Mucosa of gallbladder (tissue), 1 donor: Measurements from ENCODE around the gene SELENOO. TPM values are rescaled to one million over a fixed set of nuclear protein-coding genes. Genes with fewer than 3 reads are reported as not detected.
"Not testable (repeated sequence)": the region's sequence is repeated elsewhere in the genome, so short reads cannot be mapped to it uniquely, and the experiment has no call there.

Experiments used
- DNase-seq: peaks from one replicate; pipeline ENCODE4 v3.0.0-alpha.2; 2020; ENCODE audit warnings: low spot score
- total RNA-seq: library from RNA; stranded (reverse); gene quantifications from one replicate; pipeline ENCODE4 v1.2.1, GENCODE V29; 2021
- donor health status: DM: no; HTN: no; CAD: no.

SELENOO gene, protein sequence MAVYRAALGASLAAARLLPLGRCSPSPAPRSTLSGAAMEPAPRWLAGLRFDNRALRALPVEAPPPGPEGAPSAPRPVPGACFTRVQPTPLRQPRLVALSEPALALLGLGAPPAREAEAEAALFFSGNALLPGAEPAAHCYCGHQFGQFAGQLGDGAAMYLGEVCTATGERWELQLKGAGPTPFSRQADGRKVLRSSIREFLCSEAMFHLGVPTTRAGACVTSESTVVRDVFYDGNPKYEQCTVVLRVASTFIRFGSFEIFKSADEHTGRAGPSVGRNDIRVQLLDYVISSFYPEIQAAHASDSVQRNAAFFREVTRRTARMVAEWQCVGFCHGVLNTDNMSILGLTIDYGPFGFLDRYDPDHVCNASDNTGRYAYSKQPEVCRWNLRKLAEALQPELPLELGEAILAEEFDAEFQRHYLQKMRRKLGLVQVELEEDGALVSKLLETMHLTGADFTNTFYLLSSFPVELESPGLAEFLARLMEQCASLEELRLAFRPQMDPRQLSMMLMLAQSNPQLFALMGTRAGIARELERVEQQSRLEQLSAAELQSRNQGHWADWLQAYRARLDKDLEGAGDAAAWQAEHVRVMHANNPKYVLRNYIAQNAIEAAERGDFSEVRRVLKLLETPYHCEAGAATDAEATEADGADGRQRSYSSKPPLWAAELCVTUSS
- total RNA-seq: 37.0 TPM

DNA sequence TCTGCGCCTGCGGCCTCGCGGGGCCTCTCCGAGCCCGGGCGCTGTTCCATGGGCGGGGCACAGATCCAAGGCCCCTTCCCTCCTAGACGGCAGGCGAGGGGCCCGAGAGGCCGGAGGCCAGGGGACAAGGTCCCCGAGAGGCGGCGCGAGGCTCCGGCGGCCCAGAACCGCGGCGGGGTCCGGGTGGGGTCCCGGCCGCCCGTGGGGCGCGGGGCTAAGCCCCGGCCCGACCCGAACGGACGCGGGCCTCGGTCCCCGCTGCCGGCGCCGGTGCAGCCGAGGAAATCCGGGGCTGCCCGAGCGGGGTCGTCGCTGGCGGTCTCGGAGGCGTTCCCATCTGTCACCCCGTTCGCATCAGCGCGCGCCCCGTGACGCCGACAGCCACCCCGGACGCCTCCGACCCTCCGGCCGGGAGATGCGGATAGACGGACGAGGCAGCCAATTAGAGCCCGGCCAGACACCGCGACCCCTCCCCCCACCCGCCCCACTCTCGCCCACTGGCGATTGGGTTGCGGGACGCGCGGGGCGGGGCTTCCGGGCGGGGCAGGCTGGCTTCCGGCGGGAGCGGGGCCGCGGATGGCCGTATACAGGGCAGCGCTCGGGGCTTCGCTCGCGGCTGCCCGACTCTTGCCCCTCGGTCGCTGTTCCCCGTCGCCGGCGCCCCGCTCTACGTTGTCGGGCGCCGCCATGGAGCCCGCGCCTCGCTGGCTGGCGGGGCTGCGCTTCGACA is at the start of gene SELENOO:
Gene SELENOO (plus strand): TSS at position 551 of the 730 bp plus-strand sequence. CDS start 26 bp downstream, at position 577.
- peak; percentile 90 for DNase-seq

DNA sequence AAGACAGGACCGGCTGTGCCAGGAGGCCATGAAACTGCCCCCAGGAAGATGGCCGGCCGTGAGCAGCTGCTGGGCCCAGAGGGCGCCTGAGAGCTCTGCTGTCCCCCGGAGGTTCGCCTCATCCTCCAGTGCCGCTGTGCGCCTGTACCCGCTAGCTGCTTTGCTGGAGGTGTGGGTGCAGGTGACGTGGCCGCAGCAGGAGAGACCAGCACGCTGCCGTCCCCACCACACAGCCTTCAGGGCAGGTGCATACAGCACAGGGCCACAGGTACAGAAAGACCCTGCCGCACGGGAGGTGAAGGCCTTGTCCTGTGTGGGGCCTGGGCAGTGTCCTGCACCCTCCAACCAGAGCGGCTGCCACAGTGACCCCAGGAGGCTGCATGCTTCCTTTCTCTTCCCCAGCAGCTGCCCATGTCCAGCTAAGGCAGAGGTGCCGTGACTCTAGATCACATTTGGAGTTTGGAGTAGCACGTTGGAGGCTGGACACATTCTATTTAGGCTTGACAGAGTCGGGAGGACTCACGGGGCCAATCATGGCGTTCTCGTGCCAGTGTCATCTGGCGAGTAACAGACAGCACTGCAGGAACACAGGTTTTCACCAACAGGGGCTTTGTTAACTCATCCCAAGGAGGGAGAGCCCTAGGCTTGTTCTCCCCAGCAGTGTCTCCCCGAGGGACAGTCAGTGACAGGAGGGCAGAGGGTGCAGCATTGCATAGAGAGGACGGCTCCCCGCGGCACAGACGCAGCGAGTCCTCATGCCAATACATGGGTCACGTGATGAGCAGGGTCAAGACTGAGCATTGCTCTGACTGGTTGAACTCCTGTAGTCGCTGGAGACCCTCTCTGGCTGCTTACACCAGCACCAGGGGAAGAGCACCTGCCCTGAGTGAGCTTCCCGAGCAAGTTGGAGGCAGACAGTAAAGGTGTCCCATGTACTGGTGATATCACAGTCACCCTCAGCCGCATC is 49.0 kb upstream of the SELENOO start:
- no peak for DNase-seq

DNA sequence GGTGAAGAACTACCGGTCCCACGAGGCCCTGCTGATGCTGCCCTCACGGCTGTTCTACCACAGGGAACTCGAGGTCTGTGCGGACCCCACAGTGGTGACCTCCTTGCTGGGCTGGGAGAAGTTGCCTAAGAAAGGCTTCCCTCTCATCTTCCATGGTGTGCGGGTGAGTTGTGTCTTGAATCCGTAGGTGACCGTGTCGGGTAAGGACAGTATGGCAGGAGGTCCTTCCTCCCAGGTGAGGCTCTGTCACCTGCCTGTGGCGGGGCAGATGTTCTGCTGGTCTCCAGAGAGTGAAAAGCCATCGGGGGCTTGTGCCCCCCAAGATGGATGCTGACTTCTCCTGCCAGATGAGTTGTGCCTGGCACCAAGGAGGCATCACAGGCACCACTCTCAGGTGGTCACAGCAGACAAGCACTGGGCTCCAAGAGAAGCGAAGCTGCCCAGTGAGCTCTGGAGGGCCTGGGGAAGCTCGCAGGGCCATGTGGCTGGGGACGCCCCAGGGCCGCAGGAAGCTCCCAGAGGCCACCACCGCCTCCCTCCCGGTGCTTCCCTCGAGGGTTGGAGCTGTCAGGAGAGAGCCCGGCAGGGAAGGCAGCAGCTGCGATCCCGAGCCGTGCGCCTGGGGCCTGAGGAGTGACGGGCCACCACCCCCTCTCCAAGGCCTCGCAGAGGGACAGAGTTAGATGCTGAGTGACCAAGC is 47.6 kb upstream of the SELENOO start:
- DNase-seq: no peak

DNA sequence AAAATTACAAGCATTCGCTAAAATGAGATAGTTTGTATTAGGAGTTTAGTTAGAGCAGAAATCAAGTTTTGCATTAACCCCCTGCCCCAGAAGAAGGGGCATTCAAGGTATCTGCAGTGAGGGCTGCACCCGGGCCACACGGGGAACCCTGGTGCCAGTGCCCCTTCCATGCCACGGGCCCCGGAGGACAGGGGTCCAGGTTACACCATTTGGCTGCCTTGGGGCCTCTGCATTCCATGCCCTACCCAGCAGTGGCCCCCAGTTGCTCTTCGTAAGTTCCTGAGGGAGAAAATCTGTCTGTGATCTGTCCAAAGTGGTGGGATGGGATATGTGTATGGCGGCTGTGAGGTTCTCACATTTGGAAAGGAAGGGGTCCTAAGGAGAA is 47.1 kb upstream of the SELENOO start:
- DNase-seq: no peak

DNA sequence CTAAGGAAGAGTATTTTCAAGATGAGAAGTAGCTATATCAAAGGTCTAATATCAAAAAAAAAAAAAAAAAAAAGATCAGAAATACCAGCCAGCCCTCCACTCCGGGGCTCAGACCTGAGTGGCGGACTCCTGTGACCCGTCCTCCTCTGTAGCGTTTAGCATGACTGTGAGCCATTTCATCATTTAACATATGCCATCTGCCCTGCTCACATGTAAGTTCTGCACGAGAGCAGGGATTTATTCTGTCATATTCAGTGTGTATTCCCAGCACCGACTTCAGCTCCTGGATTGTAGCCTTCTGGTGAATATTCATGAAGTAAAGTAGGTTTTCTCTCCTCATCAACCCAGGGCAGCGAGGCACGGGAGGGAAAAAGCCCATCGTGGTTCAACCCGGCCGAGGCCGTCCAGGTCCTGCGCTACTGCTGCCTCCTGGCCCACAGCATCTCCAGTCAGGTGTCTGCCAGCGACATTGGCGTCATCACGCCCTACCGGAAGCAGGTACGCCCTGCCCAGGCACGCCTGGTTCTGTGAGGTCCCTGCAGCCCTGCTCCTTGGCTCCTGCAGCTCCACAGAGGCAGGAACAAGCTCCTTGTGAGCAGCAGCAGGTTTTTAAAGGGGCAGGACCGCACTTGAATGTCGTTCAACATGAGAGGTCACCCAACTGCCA is 43.0 kb upstream of the SELENOO start:
- peak; percentile 47 for DNase-seq

DNA sequence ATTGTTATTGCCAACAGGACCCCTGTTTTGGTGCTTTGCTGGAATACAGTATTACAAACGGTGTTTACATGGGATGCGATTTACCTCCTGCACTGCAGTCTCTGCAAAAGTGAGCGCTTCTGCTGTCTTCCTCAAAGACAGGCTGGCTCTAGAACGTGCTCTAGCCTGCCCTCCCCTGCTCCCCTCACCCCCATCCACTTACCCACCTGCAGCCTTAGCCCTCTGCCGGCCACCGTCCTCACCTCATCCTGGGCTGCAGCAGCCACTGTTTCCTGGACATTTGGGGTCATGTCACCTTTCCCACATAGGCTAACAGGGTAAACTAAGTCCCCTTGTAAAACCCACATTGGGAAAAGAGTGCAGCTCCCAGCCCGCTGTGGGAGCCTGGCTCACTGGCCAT is 39.9 kb upstream of the SELENOO start:
- no peak for DNase-seq

DNA sequence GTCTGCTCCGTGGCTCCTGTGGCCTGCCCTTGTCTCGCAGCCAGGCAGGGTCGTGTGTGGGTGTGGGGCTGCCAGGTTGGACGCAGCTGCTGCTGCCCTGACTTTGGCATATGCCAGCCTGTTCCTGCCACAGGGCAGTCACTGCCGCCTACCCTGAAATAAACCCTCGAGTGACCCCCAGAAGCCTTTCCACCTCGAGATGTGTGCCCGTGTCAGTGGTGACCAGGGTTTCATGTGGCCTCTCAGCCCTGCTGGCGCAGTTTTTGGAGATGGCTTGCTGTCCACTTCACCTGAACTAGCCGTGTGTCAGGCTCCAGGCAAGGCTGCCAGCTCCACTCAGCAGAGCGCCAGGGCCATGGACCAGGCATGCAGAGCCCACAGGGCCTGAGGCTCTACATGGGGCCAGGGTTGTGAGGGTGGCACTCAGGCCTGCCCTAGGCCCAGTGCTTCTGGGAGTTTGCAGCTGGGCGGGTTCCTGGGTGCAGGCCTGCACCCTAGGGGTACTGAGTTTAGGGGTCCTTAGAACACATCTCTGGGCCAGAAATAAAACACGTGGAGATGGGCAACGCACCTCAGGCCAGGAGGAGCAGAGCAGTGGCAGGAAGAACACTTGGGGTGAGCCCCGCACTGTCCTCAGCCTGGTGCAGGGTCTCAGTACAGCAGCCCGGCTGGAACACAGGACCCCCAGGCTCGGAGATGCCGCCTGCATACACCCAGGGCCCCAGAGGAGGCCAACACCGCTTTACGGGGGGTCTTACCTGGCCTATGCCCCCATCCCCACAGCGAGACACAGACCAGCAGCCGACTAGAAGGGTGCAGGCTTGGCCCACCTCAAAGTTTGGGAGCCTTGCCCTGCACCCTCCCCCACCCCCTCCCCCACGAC is 39.1 kb upstream of the SELENOO start:
- no peak for DNase-seq

DNA sequence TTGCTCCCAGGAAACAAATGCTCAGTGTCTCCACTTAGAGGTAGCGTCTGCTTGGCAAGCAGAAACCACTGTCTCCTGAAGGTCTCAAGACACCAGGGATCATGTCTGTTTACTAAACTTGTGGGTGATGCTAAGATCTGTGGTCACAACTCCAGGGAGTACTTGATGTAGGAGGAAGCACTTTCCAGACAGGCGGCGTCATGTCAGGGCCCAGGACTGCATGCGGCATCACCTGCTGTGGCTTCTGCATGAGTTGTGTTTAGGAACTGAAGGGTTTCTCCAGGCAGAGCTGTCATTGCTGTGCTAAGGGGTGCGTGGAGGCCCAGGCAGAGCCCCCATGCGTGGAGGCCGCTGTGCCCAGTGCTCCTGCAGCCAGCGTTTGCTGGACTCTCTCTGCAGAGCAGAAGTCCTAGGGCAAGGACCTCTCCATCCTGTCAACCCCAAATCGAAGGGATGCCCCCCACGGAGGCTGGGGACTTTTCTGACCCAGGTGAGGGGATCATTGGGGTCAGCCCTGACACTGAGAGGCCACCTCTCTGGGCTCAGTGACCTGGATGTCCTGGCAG is 38.3 kb upstream of the SELENOO start:
- DNase-seq: no peak

DNA sequence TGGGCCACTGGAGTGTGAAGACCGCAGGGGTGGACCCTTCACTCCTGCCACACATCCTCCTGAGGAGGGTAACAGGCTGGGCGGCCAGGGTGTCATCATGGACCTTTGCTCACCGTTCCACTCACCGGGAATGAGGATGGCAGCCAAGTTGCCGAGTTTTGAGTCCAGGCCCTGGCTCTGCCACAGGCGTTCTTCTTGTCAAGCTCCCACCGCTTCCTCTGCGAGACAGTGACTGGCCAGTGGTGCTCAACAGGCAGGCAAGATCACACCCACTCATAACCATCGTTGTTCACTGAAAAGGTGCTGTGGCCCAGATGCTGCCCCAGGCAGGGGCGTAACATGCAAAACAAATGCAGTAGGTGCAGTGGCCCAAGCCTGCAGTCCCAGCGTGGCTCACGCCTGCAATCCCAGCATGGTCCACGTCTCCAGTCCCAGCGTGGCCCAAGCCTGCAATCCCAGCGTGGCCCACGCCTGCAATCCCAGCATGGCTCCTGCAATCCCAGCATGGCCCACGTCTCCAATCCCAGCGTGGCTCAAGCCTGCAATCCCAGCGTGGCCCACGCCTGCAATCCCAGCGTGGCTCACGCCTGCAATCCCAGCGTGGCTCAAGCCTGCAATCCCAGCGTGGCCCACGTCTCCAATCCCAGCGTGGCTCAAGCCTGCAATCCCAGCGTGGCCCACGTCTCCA is 35.2 kb upstream of the SELENOO start:
- DNase-seq: no peak

DNA sequence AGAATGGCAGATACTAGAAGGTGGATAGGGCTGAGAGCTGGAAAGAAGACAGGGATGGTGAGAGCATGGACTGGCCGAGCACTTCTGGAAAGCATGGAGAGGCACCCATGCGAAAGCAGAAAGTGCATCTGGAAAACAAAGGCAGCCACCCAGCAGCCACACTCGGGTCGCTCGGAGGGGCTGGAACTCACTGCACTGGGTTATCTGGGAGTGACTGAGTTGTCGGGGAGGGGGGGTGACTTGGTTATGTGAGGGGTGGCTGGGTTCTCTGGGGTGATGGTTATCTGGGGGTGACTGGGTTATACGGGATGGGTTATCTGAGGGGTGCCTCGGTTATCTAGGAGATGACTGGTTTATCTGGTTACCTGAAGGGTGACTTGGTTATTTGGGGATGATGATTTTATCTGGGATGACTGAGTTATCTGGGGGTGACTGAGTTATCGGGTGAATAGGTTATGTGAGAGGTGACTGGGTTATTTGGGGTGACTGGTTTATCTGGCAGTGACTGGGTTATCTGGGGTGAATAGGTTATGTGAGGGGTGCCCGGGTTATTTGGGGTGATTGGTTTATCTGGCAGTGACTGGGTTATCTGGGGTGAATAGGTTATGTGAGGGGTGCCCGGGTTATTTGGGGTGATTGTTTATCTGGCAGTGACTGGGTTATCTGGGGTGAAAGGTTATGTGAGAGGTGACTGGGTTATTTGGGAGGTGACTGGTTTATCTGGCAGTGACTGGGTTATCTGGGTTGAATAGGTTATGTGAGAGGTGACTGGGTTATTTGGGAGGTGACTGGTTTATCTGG is 32.9 kb upstream of the SELENOO start:
- DNase-seq: no peak

DNA sequence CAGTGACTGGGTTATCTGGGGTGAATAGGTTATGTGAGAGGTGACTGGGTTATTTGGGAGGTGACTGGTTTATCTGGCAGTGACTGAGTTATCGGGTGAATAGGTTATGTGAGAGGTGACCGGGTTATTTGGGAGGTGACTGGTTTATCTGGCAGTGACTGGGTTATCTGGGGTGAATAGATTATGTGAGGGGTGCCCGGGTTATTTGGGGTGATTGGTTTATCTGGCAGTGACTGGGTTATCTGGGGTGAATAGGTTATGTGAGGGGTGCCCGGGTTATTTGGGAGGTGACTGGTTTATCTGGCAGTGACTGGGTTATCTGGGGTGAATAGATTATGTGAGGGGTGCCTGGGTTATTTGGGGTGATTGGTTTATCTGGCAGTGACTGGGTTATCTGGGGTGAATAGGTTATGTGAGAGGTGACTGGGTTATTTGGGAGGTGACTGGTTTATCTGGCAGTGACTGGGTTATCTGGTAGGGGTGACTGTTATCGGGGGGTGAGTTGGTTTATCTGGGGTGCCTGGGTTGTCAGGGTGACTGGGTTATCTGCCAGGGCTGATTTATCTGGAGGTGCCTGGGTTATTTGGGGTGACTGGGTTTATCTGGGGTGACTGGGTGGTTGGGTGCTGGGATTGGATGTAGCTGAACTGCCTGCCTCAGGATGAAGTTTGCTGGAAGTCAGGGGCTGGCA is 32.2 kb upstream of the SELENOO start:
- not testable (repeated sequence) for DNase-seq

DNA sequence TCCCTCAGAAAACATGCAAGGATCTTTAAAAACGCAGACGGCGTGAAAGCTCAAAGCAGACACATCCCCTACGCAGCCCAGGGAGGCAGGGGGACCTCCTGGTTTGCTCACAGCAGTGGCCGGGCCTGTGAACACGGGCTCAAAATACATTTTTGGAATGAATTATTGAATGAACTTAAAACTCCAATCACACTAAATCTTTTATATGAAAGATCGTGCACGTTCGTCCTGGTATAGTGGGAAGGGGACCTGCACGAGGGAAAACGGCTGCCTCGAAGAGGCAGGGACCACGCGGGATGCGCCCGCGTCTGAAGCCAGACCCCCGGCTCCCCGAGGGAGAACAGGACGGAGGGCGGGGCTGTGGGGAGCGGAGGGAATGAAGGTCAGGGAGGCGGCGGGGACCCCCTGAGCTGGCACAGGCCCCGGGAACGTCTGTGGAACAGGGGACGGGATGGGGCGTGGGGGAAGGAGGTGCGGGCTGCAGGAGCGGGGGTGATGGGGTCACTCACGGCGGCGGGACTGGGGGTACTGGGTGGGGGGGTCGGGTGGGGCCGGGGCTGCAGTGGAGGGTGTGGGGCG is 31.5 kb upstream of the SELENOO start:
- no peak for DNase-seq

DNA sequence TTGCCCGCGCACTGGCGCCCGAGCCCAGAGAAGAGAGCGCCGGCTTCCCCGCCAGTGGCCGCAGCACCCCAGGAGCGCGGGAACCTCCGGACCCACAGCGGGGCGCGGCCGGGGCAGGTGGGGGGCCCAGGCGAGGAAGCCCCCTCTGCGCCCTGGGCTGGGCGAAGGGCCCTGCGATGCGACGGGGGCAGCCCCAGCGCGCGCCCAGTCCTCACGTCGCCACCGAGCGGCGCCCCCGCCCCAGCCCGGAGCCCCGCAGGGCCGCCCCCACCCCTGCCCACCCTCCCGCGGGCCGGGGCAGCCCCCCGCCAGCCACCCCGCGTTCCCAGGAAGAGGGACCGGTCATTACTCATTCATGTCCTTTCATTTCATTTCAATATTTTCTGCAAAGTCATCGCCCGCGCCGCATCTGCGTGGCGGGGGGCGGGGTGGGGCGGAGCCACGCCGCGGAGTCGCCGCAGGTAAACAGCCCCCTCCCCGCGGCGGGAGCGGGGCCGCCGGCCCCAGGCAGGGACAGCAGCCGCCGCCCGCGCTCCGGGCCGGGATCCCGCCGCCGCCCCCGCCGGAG is 31.0 kb upstream of the SELENOO start:
- no peak for DNase-seq

DNA sequence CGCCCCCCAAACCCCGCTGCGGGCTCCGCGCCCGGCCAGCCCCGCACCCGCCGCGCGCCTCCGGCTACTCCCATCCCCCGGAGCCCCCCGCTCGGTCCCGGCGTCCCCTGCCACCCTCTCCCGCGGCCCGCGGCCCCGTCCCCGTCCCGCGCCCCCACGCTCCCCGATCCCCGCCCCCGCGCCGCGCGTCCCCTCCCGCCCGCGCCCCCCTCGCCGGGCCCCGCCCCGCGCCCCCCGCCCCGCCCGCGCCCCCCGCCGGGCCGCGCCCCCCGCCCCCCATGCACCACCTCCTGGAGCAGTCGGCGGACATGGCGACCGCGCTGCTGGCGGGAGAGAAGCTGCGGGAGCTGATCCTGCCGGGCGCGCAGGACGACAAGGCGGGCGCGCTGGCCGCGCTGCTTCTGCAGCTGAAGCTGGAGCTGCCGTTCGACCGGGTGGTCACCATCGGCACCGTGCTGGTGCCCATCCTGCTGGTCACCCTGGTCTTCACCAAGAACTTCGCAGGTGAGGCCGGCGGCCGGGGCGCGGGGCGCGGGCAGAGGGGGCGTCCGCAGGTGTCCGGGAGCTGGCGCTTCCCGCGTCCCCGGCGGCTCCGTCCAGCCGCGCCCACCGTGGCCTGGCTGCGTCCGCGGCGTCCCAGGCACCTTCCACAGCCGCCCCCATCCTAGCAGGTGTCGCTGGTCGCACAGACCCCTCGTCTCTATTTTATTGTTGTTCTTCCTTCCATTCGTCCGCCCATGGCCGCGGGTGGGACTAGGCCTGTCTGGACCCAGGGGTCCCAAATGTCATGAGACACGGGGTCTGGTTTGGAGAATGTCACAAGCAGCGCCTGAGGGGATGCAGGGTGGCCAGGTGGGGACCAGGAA is 30.1 kb upstream of the SELENOO start, which contains the start of gene PANX2:
Gene PANX2 (plus strand): TSS at position 279 of the 866 bp plus-strand sequence. CDS start 0 bp downstream, at position 279.
- no peak for DNase-seq
